HG03103 (cell line): ENCODE measurements around the gene S100A12.

Experiments
- ATAC-seq: cut with Tn5 transposase; IDR thresholded peaks from one replicate; pipeline ENCODE4 v1.9.1; 2021; ENCODE audit warnings: low read depth; ENCODE audit not compliant: unreplicated experiment

S100A12 gene

GRCh38 chr1:153370146-153370545, 5.3 kb downstream of the S100A12 start:
- ATAC-seq, result no peak

GRCh38 chr1:153368495-153368894, 6.9 kb downstream of the S100A12 start:
- no peak for ATAC-seq

- no peak for ATAC-seq
These were observed 8.3 kb downstream of the S100A12 start for GRCh38 chr1:153367090-153367489.

GRCh38 chr1:153366261-153366660, 9.2 kb downstream of the S100A12 start:
- no peak for ATAC-seq

GRCh38 chr1:153365696-153366095, 9.7 kb downstream of the S100A12 start:
- no peak for ATAC-seq

GRCh38 chr1:153364766-153365666, 10.4 kb downstream of the S100A12 start:
- no peak for ATAC-seq

GRCh38 chr1:153364156-153364555, 11.3 kb downstream of the S100A12 start:
- no peak for ATAC-seq

GRCh38 chr1:153363641-153364040, 11.8 kb downstream of the S100A12 start:
- no peak for ATAC-seq

GRCh38 chr1:153362187-153362775, 13.1 kb downstream of the S100A12 start:
- ATAC-seq, result no peak

- no peak for ATAC-seq
These were observed 13.8 kb downstream of the S100A12 start for GRCh38 chr1:153361480-153362109.

- ATAC-seq, result no peak
These were observed 14.6 kb downstream of the S100A12 start for GRCh38 chr1:153360592-153361479.

GRCh38 chr1:153360190-153360589, 15.2 kb downstream of the S100A12 start:
- ATAC-seq, result no peak

GRCh38 chr1:153359241-153359640, 16.2 kb downstream of the S100A12 start:
- ATAC-seq, result no peak

- no peak for ATAC-seq
These were observed 16.8 kb downstream of the S100A12 start for GRCh38 chr1:153358691-153358975.

- no peak for ATAC-seq
These were observed 17.3 kb downstream of the S100A12 start, which contains the start of gene S100A9 for GRCh38 chr1:153357853-153358690. Gene S100A9 (plus strand): TSS chr1:153357854. CDS start chr1:153358284, 430 bp downstream.

- ATAC-seq, result no peak
These were observed 18.2 kb downstream of the S100A12 start for GRCh38 chr1:153357076-153357852.

- no peak for ATAC-seq
These were observed 18.9 kb downstream of the S100A12 start for GRCh38 chr1:153356392-153357075.

- ATAC-seq, result no peak
These were observed 19.9 kb downstream of the S100A12 start for GRCh38 chr1:153355445-153356071.
